HepG2 (cell line): ENCODE results near the gene PSMD3. TPM values are rescaled to one million over a fixed set of nuclear protein-coding genes. Genes with fewer than 3 reads are reported as not detected.

ENCODE experiments used
- FOXC1 ChIP-seq: sonication (generic); formaldehyde crosslinking; IDR thresholded peaks from 2 replicates; pipeline ENCODE4 v1.8.0; 2022; ENCODE audit warnings: mild to moderate bottlenecking, missing genetic modification reagents, borderline replicate concordance
- MTA3 ChIP-seq: sonication (generic); formaldehyde crosslinking; IDR thresholded peaks from 2 replicates; pipeline ENCODE4 v1.4.0; 2020; ENCODE audit warnings: missing genetic modification reagents
- NFE2L2 ChIP-seq: fragments of 150-350 bp; IDR thresholded peaks from 2 replicates; pipeline ENCODE4 v1.6.1; 2014; ENCODE audit warnings: low read length
- SIX1 ChIP-seq: sonication (generic); formaldehyde crosslinking; IDR thresholded peaks from 2 replicates; pipeline ENCODE4 v1.4.0; 2020; ENCODE audit warnings: missing genetic modification reagents, borderline replicate concordance
- SMAD9 ChIP-seq: sonication (generic); formaldehyde crosslinking; IDR thresholded peaks from 2 replicates; pipeline ENCODE4 v1.5.1; 2020; ENCODE audit warnings: mild to moderate bottlenecking, missing genetic modification reagents
- THAP9 ChIP-seq: sonication (generic); formaldehyde crosslinking; IDR thresholded peaks from 2 replicates; pipeline ENCODE4; 2020; ENCODE audit warnings: missing genetic modification reagents, mild to moderate bottlenecking, borderline replicate concordance
- XRCC5 ChIP-seq: fragments of 200-400 bp; formaldehyde crosslinking; optimal IDR thresholded peaks from 2 replicates; pipeline ENCODE3; 2017; ENCODE audit warnings: mild to moderate bottlenecking, low read length
- ZBTB37 ChIP-seq: sonication (generic); formaldehyde crosslinking; IDR thresholded peaks from 2 replicates; pipeline ENCODE4 v1.4.0; 2020; ENCODE audit warnings: mild to moderate bottlenecking, missing genetic modification reagents
- ZNF138 ChIP-seq: sonication (generic); formaldehyde crosslinking; IDR thresholded peaks from 2 replicates; pipeline ENCODE4 v1.5.0; 2020; ENCODE audit warnings: mild to moderate bottlenecking, low read depth, missing genetic modification reagents
- ZNF230 ChIP-seq: sonication (generic); formaldehyde crosslinking; IDR thresholded peaks from 2 replicates; pipeline ENCODE4 v1.4.0; 2020; ENCODE audit warnings: mild to moderate bottlenecking, missing genetic modification reagents
- ZSCAN21 ChIP-seq: sonication (generic); formaldehyde crosslinking; IDR thresholded peaks from 2 replicates; pipeline ENCODE4 v1.8.0; 2022; ENCODE audit warnings: mild to moderate bottlenecking, missing genetic modification reagents, moderate library complexity, borderline replicate concordance
- polyA plus RNA-seq, 8 experiments: library from polyadenylated mRNA; depleted of rRNA in 3 of 8; stranded (reverse) in 7 of 8; unstranded in 1 of 8; fragments of >200 nt; fragmentation: Illumina TruSeq in 4 of 8; extraction: Trizol in 4 of 8; gene quantifications; 2 replicates each; pipeline versions ENCODE4 v1.2.1 to v1.2.3, GENCODE V29; 2011 to 2016; ENCODE audit warnings: low read depth in 4 of 8, missing spikeins in 1 of 8, mixed read lengths in 1 of 8; ENCODE audit not compliant: insufficient read depth in 1 of 8
- total RNA-seq, 5 experiments: library from RNA; depleted of rRNA; stranded (reverse); fragments of >200 nt; fragmentation: Illumina TruSeq; extraction: Trizol; gene quantifications; 2 replicates each; pipeline ENCODE4 v1.2.3, GENCODE V29; 2016; ENCODE audit warnings: low read depth in 1 of 5
- TF ChIP-seq, protein P1 (sequence below): sonication (generic); formaldehyde crosslinking; IDR thresholded peaks from 2 replicates; pipeline ENCODE4 v1.5.1; 2020; ENCODE audit warnings: mild to moderate bottlenecking, moderate library complexity, missing genetic modification reagents
- TF ChIP-seq, protein P2 (sequence below): sonication (generic); formaldehyde crosslinking; conservative IDR thresholded peaks from 2 replicates; pipeline ENCODE4 v1.8.0; 2022; ENCODE audit warnings: missing genetic modification reagents

PSMD3 gene
- total and polyA plus RNA-seq, 2 of the 13 experiments (the other 11 are each of a cell fraction or from before 2014, with no cell fraction given), result 97.4 to 146 TPM

- TF ChIP-seq SIX1 (no peak), NFE2L2 (no peak), ZNF230 (CRISPR knock-in tag) (no peak), ZNF138 (CRISPR knock-in tag) (no peak), FOXC1 (no peak), ZBTB37 (no peak), THAP9 (CRISPR knock-in tag) (no peak), XRCC5 (peak; percentile 34), SMAD9 (no peak), ZSCAN21 (CRISPR knock-in tag) (no peak), MTA3 (CRISPR knock-in tag) (no peak)
- TF ChIP-seq, protein P1, sequence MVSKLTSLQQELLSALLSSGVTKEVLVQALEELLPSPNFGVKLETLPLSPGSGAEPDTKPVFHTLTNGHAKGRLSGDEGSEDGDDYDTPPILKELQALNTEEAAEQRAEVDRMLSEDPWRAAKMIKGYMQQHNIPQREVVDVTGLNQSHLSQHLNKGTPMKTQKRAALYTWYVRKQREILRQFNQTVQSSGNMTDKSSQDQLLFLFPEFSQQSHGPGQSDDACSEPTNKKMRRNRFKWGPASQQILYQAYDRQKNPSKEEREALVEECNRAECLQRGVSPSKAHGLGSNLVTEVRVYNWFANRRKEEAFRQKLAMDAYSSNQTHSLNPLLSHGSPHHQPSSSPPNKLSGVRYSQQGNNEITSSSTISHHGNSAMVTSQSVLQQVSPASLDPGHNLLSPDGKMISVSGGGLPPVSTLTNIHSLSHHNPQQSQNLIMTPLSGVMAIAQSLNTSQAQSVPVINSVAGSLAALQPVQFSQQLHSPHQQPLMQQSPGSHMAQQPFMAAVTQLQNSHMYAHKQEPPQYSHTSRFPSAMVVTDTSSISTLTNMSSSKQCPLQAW, result 0 out of 2 replicates have a peak, but pooled peaks have one; percentile 25
- TF ChIP-seq, protein P2, sequence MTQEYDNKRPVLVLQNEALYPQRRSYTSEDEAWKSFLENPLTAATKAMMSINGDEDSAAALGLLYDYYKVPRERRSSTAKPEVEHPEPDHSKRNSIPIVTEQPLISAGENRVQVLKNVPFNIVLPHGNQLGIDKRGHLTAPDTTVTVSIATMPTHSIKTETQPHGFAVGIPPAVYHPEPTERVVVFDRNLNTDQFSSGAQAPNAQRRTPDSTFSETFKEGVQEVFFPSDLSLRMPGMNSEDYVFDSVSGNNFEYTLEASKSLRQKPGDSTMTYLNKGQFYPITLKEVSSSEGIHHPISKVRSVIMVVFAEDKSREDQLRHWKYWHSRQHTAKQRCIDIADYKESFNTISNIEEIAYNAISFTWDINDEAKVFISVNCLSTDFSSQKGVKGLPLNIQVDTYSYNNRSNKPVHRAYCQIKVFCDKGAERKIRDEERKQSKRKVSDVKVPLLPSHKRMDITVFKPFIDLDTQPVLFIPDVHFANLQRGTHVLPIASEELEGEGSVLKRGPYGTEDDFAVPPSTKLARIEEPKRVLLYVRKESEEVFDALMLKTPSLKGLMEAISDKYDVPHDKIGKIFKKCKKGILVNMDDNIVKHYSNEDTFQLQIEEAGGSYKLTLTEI (CRISPR knock-in tag), result no peak
Observed at GRCh38 chr17:39939588-39940419, 40.8 kb upstream of the PSMD3 start (continued).
